GM19193 (cell line): ENCODE measurements around the gene ZMPSTE24.

Source experiments
- POLR2A ChIP-seq: IDR thresholded peaks from 4 replicates; pipeline ENCODE4 v1.6.1; 2011; ENCODE audit not compliant: insufficient read depth, insufficient read length; ENCODE audit errors: extremely low read depth

Gene ZMPSTE24

GRCh38 chr1:40274331-40274730 is 16.3 kb downstream of the ZMPSTE24 start:
- TF ChIP-seq POLR2A: no peak

- no peak for TF ChIP-seq POLR2A
Measured at GRCh38 chr1:40276122-40276521, 18.1 kb downstream of the ZMPSTE24 start.

DNA sequence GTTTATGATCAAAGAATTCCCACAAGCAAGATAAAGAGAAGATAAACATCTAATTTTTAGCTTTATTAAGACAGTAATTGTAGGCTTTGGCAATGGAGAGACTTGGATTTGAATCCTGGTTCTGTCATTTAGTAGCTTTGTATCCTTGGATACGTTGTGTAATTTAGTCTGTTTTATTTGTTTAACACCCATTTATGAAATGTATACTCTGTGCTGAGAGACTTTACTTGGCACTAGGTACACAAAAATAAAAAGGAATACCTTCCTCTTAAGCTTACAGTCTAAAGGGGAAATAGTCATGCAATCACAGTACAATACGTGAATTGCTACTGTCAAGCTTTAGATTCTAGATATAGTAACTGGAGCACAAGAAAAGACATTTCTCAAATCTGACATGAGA is 23.8 kb downstream of the ZMPSTE24 start:
- no peak for TF ChIP-seq POLR2A

DNA sequence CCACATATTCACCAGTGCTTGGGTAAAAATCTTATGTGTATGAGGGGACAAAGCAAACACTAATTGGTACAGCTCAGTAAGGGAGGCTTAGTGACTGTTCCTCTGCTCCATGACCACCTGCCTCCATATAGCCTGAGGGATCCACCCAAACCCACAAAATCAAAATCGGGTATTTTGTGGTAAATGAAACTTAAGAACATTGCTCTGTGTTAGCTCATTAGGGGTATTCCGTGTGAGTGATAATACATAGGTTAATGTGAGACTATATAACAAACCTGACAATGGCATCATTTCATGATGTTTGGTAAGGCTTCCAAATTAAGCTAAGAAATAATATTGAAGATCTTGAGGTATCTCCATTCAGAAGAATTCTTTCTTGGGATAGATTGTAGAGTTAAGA is 33.3 kb downstream of the ZMPSTE24 start:
- TF ChIP-seq POLR2A: no peak

DNA sequence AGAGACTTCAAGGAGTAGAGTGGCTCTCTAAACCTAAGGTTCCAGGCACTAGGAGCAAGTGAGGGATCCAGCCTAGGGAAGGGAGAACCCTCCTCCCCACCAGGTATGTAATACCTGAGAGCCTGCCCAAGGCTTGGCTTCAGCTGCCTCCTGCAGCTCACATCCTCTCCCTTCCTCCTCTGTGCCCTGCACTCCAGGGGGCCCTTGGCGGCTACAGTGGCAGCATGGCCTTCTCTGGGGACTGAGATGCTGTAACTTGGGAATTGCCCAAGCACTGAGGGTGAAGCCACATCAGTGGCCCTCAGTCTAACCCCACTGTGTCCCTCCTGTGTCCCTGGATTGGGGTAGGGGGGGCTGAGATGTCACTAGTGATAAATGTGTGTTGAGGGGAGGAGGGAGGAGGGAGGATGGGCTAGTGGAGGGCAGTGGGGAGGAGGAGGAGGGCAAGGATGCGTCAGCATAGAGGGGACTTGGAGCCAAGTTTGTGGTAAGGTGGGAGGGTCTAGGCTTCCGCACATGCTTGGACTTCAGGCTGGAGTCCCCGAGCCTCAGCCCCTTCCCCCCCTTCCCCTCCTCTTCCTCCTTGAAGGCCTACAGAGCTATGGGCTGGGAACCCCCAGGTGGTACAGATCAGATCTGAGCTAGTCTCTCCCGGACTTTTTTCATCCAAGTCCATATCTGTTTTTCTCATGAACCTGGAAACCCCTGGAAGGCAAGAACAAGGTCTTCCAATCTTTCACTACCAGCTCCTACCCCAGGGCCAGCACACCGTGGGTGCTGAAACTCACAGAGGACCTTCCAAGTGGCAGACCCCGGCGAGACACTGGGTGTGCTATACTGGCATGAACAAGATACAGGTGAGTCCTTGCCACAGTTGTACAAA is 41.6 kb downstream of the ZMPSTE24 start:
- TF ChIP-seq POLR2A: no peak

DNA sequence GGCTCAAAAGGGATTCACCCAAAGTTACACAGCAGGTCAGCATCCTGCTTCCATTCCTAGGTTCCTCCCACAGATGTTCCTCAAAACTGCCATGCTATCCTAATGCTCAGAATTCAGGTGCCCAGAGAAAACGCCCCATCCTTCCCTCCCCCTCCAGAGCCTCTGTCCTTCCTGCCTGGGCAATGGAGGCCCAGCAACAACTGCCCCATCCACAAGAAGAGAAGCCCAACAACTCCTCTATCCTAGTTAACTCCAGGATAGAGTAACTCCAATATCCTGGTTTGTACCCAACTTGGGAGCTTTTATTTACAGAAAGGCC is 42.2 kb downstream of the ZMPSTE24 start:
- no peak for TF ChIP-seq POLR2A

DNA sequence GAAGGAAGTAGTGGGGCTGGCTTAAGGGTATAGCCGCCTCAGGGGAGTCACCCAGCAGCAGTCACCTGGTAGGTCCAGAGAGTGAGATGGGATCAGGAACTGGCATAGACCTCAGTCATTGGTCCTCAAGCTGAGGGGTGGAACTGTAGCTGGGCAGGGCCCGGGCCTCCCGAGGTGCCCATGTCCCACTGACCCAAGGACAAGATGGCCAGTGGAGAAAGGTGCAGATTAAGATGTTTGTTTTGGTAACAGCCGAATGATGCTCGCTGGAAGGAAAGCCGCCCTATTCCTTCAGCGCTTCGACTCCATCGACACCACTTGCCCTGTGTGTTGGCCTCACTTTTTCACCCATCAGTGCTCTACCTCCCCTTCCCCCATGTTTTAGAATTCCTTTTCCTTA is 42.6 kb downstream of the ZMPSTE24 start:
- no peak for TF ChIP-seq POLR2A

GRCh38 chr1:40301066-40301465 is 43.0 kb downstream of the ZMPSTE24 start:
- TF ChIP-seq POLR2A: no peak

GRCh38 chr1:40301541-40302299 is 43.7 kb downstream of the ZMPSTE24 start:
- TF ChIP-seq POLR2A: no peak

DNA sequence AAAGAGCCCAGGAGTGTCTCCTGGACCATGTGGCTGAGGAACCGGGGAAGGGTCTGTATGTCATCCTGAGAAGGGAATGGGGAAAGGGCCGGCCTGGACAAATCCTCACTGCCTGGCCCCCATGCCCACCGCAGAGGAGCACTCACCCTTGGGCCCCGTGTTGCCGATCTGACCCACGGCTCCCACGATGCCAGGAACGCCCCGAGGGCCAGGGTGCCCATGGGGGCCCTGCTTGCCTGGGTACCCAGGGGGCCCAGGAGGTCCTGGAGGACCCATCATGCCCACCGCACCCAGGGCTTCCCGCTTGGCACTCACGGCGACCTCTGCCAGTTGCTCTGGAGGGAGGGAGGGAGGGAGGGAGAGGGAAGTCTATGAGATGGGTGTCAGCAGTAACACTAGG is 44.4 kb downstream of the ZMPSTE24 start:
- no peak for TF ChIP-seq POLR2A

- no peak for TF ChIP-seq POLR2A
Measured at GRCh38 chr1:40303051-40303771, 45.2 kb downstream of the ZMPSTE24 start.

GRCh38 chr1:40303790-40304189 is 45.8 kb downstream of the ZMPSTE24 start:
- TF ChIP-seq POLR2A: no peak

- TF ChIP-seq POLR2A: no peak
Measured at GRCh38 chr1:40305451-40305850, 47.4 kb downstream of the ZMPSTE24 start.

DNA sequence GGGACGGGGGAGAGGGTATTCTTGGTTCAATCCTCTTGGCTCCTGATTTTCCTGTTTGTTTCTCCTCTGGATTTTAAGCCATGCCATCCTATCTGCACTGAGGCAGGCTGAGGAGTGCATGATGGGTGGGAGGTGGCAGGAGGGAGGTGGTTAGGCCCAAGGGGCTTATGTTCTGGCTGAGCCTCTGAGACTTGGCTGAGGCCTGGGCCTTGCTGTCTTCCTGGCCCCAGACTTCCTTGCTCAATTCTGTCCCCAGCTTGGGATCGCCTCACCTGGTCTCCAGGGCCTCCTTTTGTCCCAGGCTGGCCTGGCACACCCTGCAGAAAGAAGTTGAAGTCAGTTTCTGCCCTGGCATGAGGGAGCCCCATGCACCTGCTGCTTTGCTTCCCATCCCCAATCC is 47.8 kb downstream of the ZMPSTE24 start:
- TF ChIP-seq POLR2A: no peak

GRCh38 chr1:40306296-40306695 is 48.3 kb downstream of the ZMPSTE24 start:
- TF ChIP-seq POLR2A: no peak

GRCh38 chr1:40307186-40307585 is 49.1 kb downstream of the ZMPSTE24 start:
- no peak for TF ChIP-seq POLR2A

GRCh38 chr1:40308036-40308727 is 50.1 kb downstream of the ZMPSTE24 start:
- TF ChIP-seq POLR2A: no peak
